AG04450 (cell line): ENCODE results near the gene MICOS13. TPM values are rescaled to one million over a fixed set of nuclear protein-coding genes. Genes with fewer than 3 reads are reported as not detected.

Experiments used
- CTCF ChIA-PET: fragments of 300-600, 350-600 bp; formaldehyde crosslinking; extraction: SDS; loops from one replicate; lab custom pipeline; 2022; ENCODE audit warnings: antibody characterized with exemption, inconsistent platforms; lab: Charles Lee
- POLR2A ChIA-PET: fragments of 350-600 bp; formaldehyde crosslinking; extraction: SDS; loops from one replicate; lab custom pipeline; 2021; ENCODE audit warnings: antibody characterized with exemption, inconsistent platforms; lab: Yijun Ruan, JAX
- DNase-seq: peaks from one replicate; pipeline ENCODE4 v3.0.0-alpha.2; 2011; ENCODE audit warnings: low read depth, low spot score
- H3K27ac ChIP-seq: one replicate; pipeline ENCODE4 v1.5.1; 2012; ENCODE audit warnings: low read depth, low read length, control low read depth
- H3K27me3 ChIP-seq: one replicate; pipeline ENCODE4 v1.6.0; 2012; ENCODE audit warnings: low read length; ENCODE audit not compliant: control insufficient read depth, insufficient read depth
- H3K4me3 ChIP-seq: 2 replicates; pipeline ENCODE4 v1.5.1; 2011; ENCODE audit warnings: mild to moderate bottlenecking, low read depth, low read length, control low read depth
- H3K9me3 ChIP-seq: 2 replicates; pipeline ENCODE4 v1.5.1; 2012; ENCODE audit warnings: low read length; ENCODE audit not compliant: control insufficient read depth, insufficient read depth
- polyA plus RNA-seq: library from polyadenylated mRNA; depleted of rRNA; stranded (reverse); fragments of >200 nt; gene quantifications from 2 replicates; pipeline ENCODE4 v1.2.3, GENCODE V29; 2011
- TF ChIP-seq, protein P1 (sequence below): IDR thresholded peaks from 2 replicates; pipeline ENCODE4 v1.5.1; 2011; ENCODE audit warnings: low read depth, low read length, control low read depth, inconsistent platforms

MICOS13 gene
- polyA plus RNA-seq, 1 experiment = 25.2 TPM

DNA sequence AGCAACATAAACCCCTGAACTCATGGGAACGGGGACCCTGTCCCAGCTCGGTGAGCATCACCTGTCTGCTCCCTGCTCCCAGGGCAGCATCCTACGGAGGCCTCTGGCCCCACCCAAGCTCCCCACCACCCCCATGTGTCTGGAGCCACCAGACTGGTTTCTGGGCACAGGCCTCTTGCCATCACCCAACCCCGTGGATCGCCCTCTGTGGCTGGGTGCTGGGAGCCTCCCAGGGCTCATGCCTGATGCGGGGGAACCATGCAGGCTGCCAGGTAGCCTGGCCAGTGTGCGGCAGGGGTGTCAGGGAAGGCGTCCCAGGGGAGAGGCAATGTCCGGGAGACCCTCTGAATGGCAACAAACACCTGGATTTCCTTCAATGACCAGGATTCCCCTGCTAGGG, 2.7 kb downstream of the MICOS13 start:
- H3K4me3 ChIP-seq = no peak overlapping the region
- H3K27me3 ChIP-seq = no peaks in the 10 kb centered on the region
- POLR2A ChIA-PET = no interaction called here
- no peak overlapping the region for H3K27ac ChIP-seq
- DNase-seq = no peak
- peaks cover 4% of the 10 kb centered on the region; the same call in 1 of the 2 replicates for H3K9me3 ChIP-seq
- TF ChIP-seq, protein P1, sequence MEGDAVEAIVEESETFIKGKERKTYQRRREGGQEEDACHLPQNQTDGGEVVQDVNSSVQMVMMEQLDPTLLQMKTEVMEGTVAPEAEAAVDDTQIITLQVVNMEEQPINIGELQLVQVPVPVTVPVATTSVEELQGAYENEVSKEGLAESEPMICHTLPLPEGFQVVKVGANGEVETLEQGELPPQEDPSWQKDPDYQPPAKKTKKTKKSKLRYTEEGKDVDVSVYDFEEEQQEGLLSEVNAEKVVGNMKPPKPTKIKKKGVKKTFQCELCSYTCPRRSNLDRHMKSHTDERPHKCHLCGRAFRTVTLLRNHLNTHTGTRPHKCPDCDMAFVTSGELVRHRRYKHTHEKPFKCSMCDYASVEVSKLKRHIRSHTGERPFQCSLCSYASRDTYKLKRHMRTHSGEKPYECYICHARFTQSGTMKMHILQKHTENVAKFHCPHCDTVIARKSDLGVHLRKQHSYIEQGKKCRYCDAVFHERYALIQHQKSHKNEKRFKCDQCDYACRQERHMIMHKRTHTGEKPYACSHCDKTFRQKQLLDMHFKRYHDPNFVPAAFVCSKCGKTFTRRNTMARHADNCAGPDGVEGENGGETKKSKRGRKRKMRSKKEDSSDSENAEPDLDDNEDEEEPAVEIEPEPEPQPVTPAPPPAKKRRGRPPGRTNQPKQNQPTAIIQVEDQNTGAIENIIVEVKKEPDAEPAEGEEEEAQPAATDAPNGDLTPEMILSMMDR = no peak
- CTCF ChIA-PET = no interaction called here

DNA sequence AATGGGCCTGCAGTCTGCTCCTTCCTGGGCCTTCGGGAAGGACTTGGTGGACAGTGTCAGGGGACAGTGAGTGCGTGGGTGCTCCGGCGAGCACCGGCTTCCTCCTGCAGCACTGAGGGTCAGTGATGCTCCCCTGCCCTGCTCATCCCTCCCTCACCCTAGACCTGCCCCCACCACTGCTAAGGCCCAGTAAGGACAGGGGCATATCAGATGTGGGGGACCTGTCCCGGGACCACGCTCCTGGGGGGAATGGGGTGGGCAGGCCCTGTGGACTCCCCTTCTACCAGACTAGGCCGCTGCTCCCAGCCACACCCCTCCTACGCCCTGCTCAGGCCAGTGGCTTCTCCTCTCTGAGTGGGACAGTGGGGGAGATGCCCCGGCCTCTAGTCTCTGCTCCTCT, 3.2 kb downstream of the MICOS13 start:
- Histone ChIP-seq H3K4me3 (no peak overlapping the region), H3K9me3 (peaks cover 4% of the 10 kb centered on the region; the same call in 1 of the 2 replicates), H3K27me3 (no peaks in the 10 kb centered on the region), H3K27ac (no peak overlapping the region)
- ChIA-PET CTCF (interaction anchor here (0.9 kb wide), 1 partner anchor 10 kb away, joined by 3 read pairs; no protein-coding TSS in a partner anchor), POLR2A (no interaction called here)
- DNase-seq = no peak
- TF ChIP-seq, protein P1 = no peak

DNA sequence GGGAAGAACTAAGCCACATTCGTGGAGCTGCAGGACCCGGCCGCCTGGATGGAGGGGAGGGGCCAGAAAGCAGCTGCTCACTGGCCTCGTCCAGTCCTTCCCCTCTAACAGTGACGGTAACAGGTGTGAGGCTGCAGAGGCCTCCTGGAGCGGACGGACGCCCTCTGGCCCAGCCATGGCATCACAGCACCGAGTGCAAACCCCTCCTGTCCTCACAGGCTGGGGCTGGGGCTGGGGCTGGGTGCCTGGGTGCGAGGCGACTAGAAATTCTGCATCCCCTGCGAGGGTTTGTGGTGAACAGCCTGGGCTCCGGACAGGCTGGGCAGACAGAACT, 3.6 kb downstream of the MICOS13 start:
- no peak for DNase-seq
- POLR2A ChIA-PET = no interaction called here
- Histone ChIP-seq H3K27me3 (no peaks in the 10 kb centered on the region), H3K9me3 (peaks cover 4% of the 10 kb centered on the region; the same call in 1 of the 2 replicates), H3K27ac (no peak overlapping the region), H3K4me3 (no peak overlapping the region)
- TF ChIP-seq, protein P1 = no peak
- CTCF ChIA-PET = interaction anchor here (0.9 kb wide), 1 partner anchor 11 kb away, joined by 3 read pairs; no protein-coding TSS in a partner anchor

DNA sequence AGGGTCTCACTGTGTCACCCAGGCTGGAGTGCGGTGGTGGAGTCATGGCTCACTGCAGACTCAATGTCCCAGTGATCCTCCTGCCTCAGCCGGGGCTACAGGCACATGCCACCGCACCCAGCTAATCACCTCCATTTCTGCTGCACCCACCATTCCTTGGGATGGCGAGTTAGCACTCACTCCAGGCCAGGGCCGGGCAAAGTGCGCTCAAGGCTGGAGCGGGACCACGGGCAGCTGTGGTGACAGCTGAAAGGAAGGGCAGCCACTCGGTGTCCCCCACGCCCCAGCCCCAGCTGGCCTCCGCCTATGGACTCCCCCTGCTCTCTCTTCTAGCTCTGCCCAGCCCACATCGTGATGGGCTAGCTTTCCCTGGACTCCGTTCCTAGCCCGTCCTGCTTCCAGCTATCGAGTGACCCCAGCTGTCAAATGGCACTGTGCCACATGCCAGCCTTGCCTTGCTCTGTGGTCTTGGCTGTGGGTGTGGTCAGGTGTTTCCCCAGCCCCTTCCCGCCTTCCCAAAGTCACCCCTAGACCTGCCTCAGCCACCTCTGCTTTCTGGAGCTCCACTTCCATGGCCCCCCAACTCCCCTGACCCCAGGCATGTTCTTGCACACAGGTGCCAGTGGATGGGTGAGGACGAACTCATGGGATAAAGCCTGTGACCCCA, 4.1 kb downstream of the MICOS13 start:
- TF ChIP-seq, protein P1 = no peak
- peaks cover 4% of the 10 kb centered on the region; the same call in 1 of the 2 replicates for H3K9me3 ChIP-seq
- ChIA-PET POLR2A (interaction anchor here (1.4 kb wide), 1 partner anchor 14 kb away, joined by 3 read pairs; the partner anchor contains the start of gene RPL36), CTCF (interaction anchor here (0.9 kb wide), 1 partner anchor 11 kb away, joined by 3 read pairs; no protein-coding TSS in a partner anchor)
- H3K4me3 ChIP-seq = no peak overlapping the region
- no peak overlapping the region for H3K27ac ChIP-seq
- no peaks in the 10 kb centered on the region for H3K27me3 ChIP-seq
- no peak for DNase-seq

DNA sequence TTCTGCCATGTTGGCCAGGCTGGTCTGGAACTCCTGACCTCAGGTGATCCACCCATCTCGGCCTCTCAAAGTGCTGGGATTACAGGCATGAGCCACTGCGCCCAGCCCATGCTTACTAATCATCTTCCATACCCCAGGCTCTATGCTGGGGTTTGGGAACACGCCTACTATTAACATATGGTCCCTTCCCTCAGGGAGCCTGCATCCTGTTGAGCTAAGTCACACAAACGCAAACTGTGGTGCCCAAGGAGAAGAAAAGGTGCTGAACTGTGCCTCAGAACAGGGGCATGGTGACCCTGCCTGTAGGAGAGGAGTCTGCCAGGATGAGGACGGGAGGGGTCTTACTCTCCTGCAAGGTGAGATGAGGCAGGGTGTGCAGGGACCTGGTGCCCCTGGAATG, 5.6 kb downstream of the MICOS13 start:
- no peak overlapping the region for H3K27ac ChIP-seq
- ChIA-PET POLR2A (interaction anchor here (0.7 to 1.4 kb wide), 2 partner anchors 13 to 15 kb away, joined by 3 to 6 read pairs; partner anchors contain the start of gene RPL36), CTCF (interaction anchor here (1.0 kb wide), 1 partner anchor 12 kb away, joined by 3 read pairs; no protein-coding TSS in a partner anchor)
- no peak overlapping the region for H3K4me3 ChIP-seq
- TF ChIP-seq, protein P1 = no peak
- DNase-seq = no peak
- H3K9me3 ChIP-seq = no peaks in the 10 kb centered on the region; the same call in 1 of the 2 replicates
- H3K27me3 ChIP-seq = no peaks in the 10 kb centered on the region
